C4-2B (cell line): ENCODE results near the gene LRP11.
A peak's percentile ranks its signal among the peaks of the same experiment; 100 is the strongest.

Source experiments
- H3K27ac ChIP-seq: fragments of 450-650 bp; 2 replicates; pipeline ENCODE4 v1.5.1; 2017
- ZFX ChIP-seq: fragments of 450-650 bp; IDR thresholded peaks from 2 replicates; pipeline ENCODE4 v1.6.1; 2017
- TF ChIP-seq, protein P1 (sequence below): fragments of 450-650 bp; conservative IDR thresholded peaks from 2 replicates; pipeline ENCODE4 v1.5.1; 2017; ENCODE audit warnings: mild to moderate bottlenecking

Gene LRP11

DNA sequence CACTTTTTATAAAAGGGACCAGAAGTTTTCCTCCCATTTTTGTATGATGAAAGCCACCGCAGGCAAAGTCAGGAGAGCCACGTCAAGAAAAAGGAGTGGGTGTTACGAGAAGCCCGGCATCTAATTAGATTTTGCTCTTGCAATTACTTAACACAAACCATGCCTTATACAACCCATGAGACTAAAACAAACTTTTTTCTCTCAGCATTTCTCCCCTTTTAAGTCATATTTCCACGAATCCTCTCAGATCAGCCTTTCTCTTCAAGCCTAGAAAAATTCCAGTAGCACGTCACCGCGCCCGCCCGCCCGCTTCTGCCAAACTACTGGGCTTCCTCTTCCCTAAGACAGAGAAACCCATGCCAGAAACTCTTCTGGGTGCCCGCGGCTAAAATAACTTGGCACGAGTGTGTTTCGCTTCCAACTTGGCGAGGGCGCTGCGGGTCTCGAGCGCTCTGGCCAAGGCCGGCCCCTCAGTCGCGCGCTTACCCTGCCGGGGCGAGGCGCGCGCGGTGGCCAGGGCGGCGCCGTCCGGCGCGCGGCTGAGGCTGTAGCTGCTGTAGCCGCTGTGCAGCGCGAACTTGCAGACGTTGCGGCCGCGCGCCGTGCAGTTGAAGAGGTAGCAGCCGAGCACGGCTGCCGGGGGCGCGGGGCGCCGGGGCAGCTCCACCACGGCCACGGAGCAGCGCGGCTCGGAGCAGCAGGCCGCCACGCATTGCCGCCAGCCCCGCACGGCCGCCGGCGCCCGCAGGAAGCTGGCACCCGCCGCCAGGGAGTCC lies 1.0 kb downstream of the LRP11 start:
- H3K27ac ChIP-seq, result peak overlapping the region; percentile 90
- TF ChIP-seq, protein P1, sequence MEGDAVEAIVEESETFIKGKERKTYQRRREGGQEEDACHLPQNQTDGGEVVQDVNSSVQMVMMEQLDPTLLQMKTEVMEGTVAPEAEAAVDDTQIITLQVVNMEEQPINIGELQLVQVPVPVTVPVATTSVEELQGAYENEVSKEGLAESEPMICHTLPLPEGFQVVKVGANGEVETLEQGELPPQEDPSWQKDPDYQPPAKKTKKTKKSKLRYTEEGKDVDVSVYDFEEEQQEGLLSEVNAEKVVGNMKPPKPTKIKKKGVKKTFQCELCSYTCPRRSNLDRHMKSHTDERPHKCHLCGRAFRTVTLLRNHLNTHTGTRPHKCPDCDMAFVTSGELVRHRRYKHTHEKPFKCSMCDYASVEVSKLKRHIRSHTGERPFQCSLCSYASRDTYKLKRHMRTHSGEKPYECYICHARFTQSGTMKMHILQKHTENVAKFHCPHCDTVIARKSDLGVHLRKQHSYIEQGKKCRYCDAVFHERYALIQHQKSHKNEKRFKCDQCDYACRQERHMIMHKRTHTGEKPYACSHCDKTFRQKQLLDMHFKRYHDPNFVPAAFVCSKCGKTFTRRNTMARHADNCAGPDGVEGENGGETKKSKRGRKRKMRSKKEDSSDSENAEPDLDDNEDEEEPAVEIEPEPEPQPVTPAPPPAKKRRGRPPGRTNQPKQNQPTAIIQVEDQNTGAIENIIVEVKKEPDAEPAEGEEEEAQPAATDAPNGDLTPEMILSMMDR, result peak; percentile 17
- TF ChIP-seq ZFX, result no peak

- H3K27ac ChIP-seq, result peak overlapping the region; percentile 90
Observed at GRCh38 chr6:149862424-149862738, 1.8 kb downstream of the LRP11 start.

GRCh38 chr6:149861603-149862423 lies 2.3 kb downstream of the LRP11 start:
- TF ChIP-seq, protein P1, result no peak
- TF ChIP-seq ZFX, result no peak
- peak overlapping the region; percentile 90; the same call in 1 of the 2 replicates for H3K27ac ChIP-seq

DNA sequence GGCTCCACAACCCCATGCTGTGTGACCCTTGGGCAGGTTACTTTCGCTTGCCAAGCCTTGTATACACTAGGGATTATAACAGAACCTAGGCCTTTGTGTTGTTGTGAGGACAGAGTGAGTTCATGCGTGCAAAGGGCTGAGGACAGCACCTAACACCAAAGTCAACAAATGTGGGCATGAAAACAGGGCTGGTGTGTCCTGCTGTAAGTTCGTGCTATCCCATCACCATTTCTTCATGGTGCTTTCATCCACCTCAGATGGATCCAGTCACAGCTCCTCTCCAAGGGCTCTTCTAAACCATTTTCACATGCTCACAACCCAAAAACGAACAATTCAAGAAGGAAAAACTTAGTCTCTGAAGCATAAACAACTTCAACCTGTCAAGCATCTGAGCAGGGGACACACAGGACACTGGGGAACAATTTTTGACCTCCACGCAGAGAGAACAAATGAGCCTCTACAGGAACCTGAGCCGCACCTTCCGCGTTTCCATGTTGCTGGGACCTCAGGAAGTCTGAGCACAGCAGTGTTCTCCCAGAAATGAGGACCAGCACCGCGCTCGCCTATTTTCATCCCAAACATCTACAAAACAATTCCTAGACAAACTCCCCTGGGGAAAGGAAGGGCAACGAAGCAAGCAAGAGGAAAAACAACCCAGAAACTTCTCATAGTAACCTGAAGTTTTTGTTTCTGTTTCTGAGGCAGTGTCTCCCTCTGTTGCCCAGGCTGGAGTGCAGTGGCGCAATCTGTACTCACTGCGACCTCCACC lies 3.1 kb downstream of the LRP11 start:
- no peak overlapping the region for H3K27ac ChIP-seq
- no peak for TF ChIP-seq ZFX
- TF ChIP-seq, protein P1, result no peak

GRCh38 chr6:149860513-149860833 lies 3.7 kb downstream of the LRP11 start:
- TF ChIP-seq, protein P1, result no peak
- no peak for TF ChIP-seq ZFX

GRCh38 chr6:149859938-149860337 lies 4.2 kb downstream of the LRP11 start:
- no peak overlapping the region for H3K27ac ChIP-seq
- TF ChIP-seq ZFX, result no peak
- TF ChIP-seq, protein P1, result no peak

More at GRCh38 chr6:149860513-149860833, 3.7 kb downstream of the LRP11 start:
- H3K27ac ChIP-seq, result no peak overlapping the region

DNA sequence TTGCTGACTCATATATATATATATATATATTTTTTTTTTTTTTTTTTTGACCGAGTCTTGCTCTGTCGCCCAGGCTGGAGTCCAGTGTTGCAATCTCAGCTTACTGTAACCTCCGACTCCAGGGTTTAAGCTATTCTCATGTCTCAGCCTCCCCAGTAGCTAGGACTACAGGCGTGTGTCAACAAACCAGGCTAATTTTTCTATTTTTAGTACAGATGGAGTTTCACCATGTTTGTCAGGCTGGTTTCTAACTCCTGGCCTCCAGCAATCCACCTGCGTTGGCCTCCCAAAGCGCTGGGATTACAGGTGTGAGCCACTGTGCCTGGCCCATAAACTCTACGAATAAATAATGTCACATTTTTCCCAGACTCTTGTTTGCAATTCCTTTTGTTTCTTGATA lies 4.8 kb downstream of the LRP11 start:
- no peak overlapping the region for H3K27ac ChIP-seq
- TF ChIP-seq ZFX, result no peak
- TF ChIP-seq, protein P1, result no peak
